GM12801 (cell line): ENCODE results near the gene PRKG1.

ENCODE experiments used
- CTCF ChIP-seq: IDR thresholded peaks from one replicate; pipeline ENCODE4 v1.5.1; 2011; ENCODE audit warnings: control low read depth; ENCODE audit not compliant: insufficient read length; ENCODE audit errors: extremely low read depth

The PRKG1 gene

GRCh38 chr10:51638211-51638610, 563.9 kb downstream of the PRKG1 start:
- TF ChIP-seq CTCF: no peak

GRCh38 chr10:51638737-51639136, 564.5 kb downstream of the PRKG1 start:
- no peak for TF ChIP-seq CTCF

GRCh38 chr10:51640120-51640819, 566.0 kb downstream of the PRKG1 start:
- TF ChIP-seq CTCF: no peak

- no peak for TF ChIP-seq CTCF
Measured at GRCh38 chr10:51642581-51642980, 568.3 kb downstream of the PRKG1 start.

GRCh38 chr10:51643734-51644133, 569.4 kb downstream of the PRKG1 start:
- no peak for TF ChIP-seq CTCF

- no peak for TF ChIP-seq CTCF
Measured at GRCh38 chr10:51649064-51649463, 574.8 kb downstream of the PRKG1 start.

GRCh38 chr10:51651063-51651462, 576.8 kb downstream of the PRKG1 start:
- no peak for TF ChIP-seq CTCF
